Measurements from ENCODE around the gene ABLIM1.

ABLIM1 gene

GRCh38 chr10:114513381-114513792 is 144.7 kb downstream of the ABLIM1 start:
- DNase-seq: no peak

GRCh38 chr10:114511881-114512280 is 146.2 kb downstream of the ABLIM1 start:
- no peak for DNase-seq

- no peak for DNase-seq
These were observed 149.7 kb downstream of the ABLIM1 start for GRCh38 chr10:114508376-114508775.

GRCh38 chr10:114507449-114507848 is 150.6 kb downstream of the ABLIM1 start:
- no peak for DNase-seq

GRCh38 chr10:114506871-114507385 is 151.1 kb downstream of the ABLIM1 start:
- no peak for DNase-seq

- DNase-seq: no peak
These were observed 153.1 kb downstream of the ABLIM1 start for GRCh38 chr10:114504769-114505579.

- no peak for DNase-seq
These were observed 156.0 kb downstream of the ABLIM1 start for GRCh38 chr10:114502074-114502473.

- no peak for DNase-seq
These were observed 156.4 kb downstream of the ABLIM1 start for GRCh38 chr10:114501650-114502049.

GRCh38 chr10:114500643-114501042 is 157.4 kb downstream of the ABLIM1 start:
- DNase-seq: no peak

GRCh38 chr10:114499630-114500190 is 158.4 kb downstream of the ABLIM1 start:
- peak; percentile 9 for DNase-seq

- no peak for DNase-seq
These were observed 159.0 kb downstream of the ABLIM1 start for GRCh38 chr10:114499116-114499515.

- DNase-seq: no peak
These were observed 159.5 kb downstream of the ABLIM1 start for GRCh38 chr10:114498413-114499111.

- no peak for DNase-seq
These were observed 162.8 kb downstream of the ABLIM1 start for GRCh38 chr10:114495303-114495702.

- DNase-seq: no peak
These were observed 165.6 kb downstream of the ABLIM1 start for GRCh38 chr10:114492351-114493037.

- DNase-seq: no peak
These were observed 166.1 kb downstream of the ABLIM1 start for GRCh38 chr10:114491933-114492332.

GRCh38 chr10:114491419-114491818 is 166.7 kb downstream of the ABLIM1 start:
- no peak for DNase-seq

GRCh38 chr10:114489521-114490310 is 168.4 kb downstream of the ABLIM1 start:
- no peak for DNase-seq

GRCh38 chr10:114487815-114488536 is 170.1 kb downstream of the ABLIM1 start:
- no peak for DNase-seq

GRCh38 chr10:114486938-114487814 is 170.9 kb downstream of the ABLIM1 start:
- no peak for DNase-seq

- DNase-seq: no peak
These were observed 172.2 kb downstream of the ABLIM1 start for GRCh38 chr10:114485696-114486400.

Measured in T-helper 9 cell (primary cell).